ENCODE results near the gene CTPS2. TPM values are rescaled to one million over a fixed set of nuclear protein-coding genes. Genes with fewer than 3 reads are reported as not detected.

Gene CTPS2
- total RNA-seq, 1 experiment from 2014 or later, result 9.6 TPM

DNA sequence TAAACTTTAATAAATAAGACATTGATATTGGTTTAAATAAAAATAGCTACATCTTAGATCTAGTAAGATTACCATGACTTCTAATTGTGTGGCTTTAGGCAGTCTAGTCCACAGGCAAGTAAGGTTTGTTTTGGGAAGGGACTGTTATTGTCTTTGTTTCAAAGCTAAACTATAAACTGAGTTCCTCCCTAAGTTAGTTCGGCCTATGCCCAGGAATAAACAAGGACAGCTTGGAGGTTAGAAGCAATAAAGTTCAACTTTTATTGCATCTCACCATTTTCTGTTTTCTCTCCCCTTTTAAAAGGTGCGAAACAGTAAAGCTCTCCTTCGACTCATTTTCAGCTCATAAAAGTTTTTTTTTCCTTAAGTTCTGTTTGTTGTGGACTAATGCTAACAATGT, 133.0 kb downstream of the CTPS2 start:
- H3K9me2 ChIP-seq (ENCODE audit: insufficient read depth), result no peaks in the 10 kb centered on the region
- no peaks in the 10 kb centered on the region for H3K4me1 ChIP-seq (ENCODE audit: control insufficient read depth in 1 of 2, insufficient read depth in 2 of 2, low read length in 2 of 2)
- H3K9ac ChIP-seq (ENCODE audit: low read length), result no peak overlapping the region
- H4K20me1 ChIP-seq (ENCODE audit: insufficient read depth), result no peaks in the 10 kb centered on the region
- CTCF ChIA-PET, result no interaction called here
- H3K27ac ChIP-seq (ENCODE audit: low read depth, low read length), result no peak overlapping the region
- H3K27me3 ChIP-seq (ENCODE audit: insufficient read depth, low read length), result no peaks in the 10 kb centered on the region
- DNase-seq (ENCODE audit: low read depth, low spot score) (no peak), ATAC-seq (no peak)
- no peak overlapping the region for H3K4me3 ChIP-seq (replicated peaks in 1 of 2; ENCODE audit: low read depth in 1 of 2, low read length in 2 of 2)
- H2AFZ ChIP-seq (ENCODE audit: low read depth, low read length, poor library complexity, severe bottlenecking), result no peak overlapping the region
- no peak overlapping the region for H3K4me2 ChIP-seq (ENCODE audit: low read length)
- BruUV-seq (replicated peaks), result no TSS peak
- no peaks in the 10 kb centered on the region for H3K79me2 ChIP-seq (ENCODE audit: insufficient read depth, low read length)
- H3K9me3 ChIP-seq (ENCODE audit: control insufficient read depth in 1 of 2, insufficient read depth in 1 of 2, low read depth in 1 of 2, low read length in 2 of 2), result no peaks in the 10 kb centered on the region
- POLR2A ChIA-PET, result no interaction called here
- RAD21 ChIA-PET (ENCODE audit: low non-redundant PET in 1 of 2, low total read pairs in 2 of 2, uncharacterized antibody in 2 of 2, unreplicated experiment in 2 of 2), result no interaction called here
- no peaks in the 10 kb centered on the region for H3K36me3 ChIP-seq (ENCODE audit: control insufficient read depth in 1 of 2, insufficient read depth in 2 of 2, low read length in 2 of 2)
- intact Hi-C loops (cut with micrococcal nuclease), result no loop called here
- TF ChIP-seq YY1 (IDR thresholded peaks at IDR 0.05; ENCODE audit: extremely low read depth, insufficient replicate concordance, low read depth, low read length) (no peak), ZFX (IDR thresholded peaks at IDR 0.05) (no peak), EZH2phosphoT487 (IDR thresholded peaks at IDR 0.05; ENCODE audit: borderline replicate concordance) (no peak), FOSL1 (IDR thresholded peaks at IDR 0.05; ENCODE audit: low read depth) (no peak), CEBPB (IDR thresholded peaks at IDR 0.05; ENCODE audit: low read depth) (no peak), POLR2A (IDR thresholded peaks at IDR 0.05; ENCODE audit: borderline replicate concordance, extremely low read depth, insufficient read depth, insufficient read length) (no peak), EGR1 (IDR thresholded peaks at IDR 0.05; ENCODE audit: low read depth) (no peak), TCF7L2 (IDR thresholded peaks at IDR 0.05; ENCODE audit: borderline replicate concordance, extremely low read depth, insufficient read depth, insufficient read length) (no peak), ZNF274 (IDR thresholded peaks at IDR 0.05; ENCODE audit: low read depth, low read length) (no peak), JUND (IDR thresholded peaks at IDR 0.05) (no peak), SP1 (IDR thresholded peaks at IDR 0.05; ENCODE audit: low read depth) (no peak), SIN3A (IDR thresholded peaks at IDR 0.05; ENCODE audit: low read depth) (no peak), POLR2AphosphoS5 (IDR thresholded peaks at IDR 0.05; ENCODE audit: low read depth, low read length) (no peak), CBX3 (IDR thresholded peaks at IDR 0.05; ENCODE audit: low read depth) (no peak), EZH2 (IDR thresholded peaks at IDR 0.05) (no peak), RAD21 (IDR thresholded peaks at IDR 0.05; ENCODE audit: low read depth) (no peak)
- TF ChIP-seq, protein P1, sequence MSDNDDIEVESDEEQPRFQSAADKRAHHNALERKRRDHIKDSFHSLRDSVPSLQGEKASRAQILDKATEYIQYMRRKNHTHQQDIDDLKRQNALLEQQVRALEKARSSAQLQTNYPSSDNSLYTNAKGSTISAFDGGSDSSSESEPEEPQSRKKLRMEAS (IDR thresholded peaks at IDR 0.05), result no peak
- TF ChIP-seq, protein P2, sequence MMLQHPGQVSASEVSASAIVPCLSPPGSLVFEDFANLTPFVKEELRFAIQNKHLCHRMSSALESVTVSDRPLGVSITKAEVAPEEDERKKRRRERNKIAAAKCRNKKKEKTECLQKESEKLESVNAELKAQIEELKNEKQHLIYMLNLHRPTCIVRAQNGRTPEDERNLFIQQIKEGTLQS (IDR thresholded peaks at IDR 0.05), result no peak

Data from HCT116 (cell line).